SH-SY5Y (cell line): ENCODE results near the gene CSF1.

Source experiments
- GATA2 ChIP-seq: IDR thresholded peaks from 2 replicates; pipeline ENCODE4 v1.6.1; 2011; ENCODE audit warnings: mild to moderate bottlenecking, low read depth, low read length
- GATA3 ChIP-seq: IDR thresholded peaks from 2 replicates; pipeline ENCODE4 v1.6.1; 2011; ENCODE audit warnings: low read depth, mild to moderate bottlenecking, low read length, moderate library complexity

GRCh38 chr1:109866071-109866470 lies 44.6 kb upstream of the CSF1 start:
- TF ChIP-seq GATA2 = no peak
- no peak for TF ChIP-seq GATA3
